ENCODE data around the gene MDH1.

- TF ChIP-seq CTCF (IDR thresholded peaks at IDR 0.05) = no peak
- TF ChIP-seq EZH2 (IDR thresholded peaks at IDR 0.05; ENCODE audit: borderline replicate concordance, insufficient read depth, low read depth, low read length, poor library complexity, severe bottlenecking) = no peak
Observed at GRCh38 chr2:63555931-63556330, 32.8 kb upstream of the MDH1 start.

Measured in B cell (primary cell).